T-helper 2 cell treated with Interferon-gamma antibody and Interleukin-4, amounts not matched to agents 5 μg/mL and 100 μg/mL, for 36 hours (primary cell): ENCODE results near the gene KCNK15.
"Not testable (repeated sequence)": the region's sequence is repeated elsewhere in the genome, so short reads cannot be mapped to it uniquely, and the experiment has no call there.

ENCODE experiments used
- DNase-seq: peaks from one replicate; pipeline ENCODE4 v3.0.0; 2021; ENCODE audit warnings: low spot score
- H3K27ac Mint-ChIP-seq: one replicate; pipeline ENCODE4 v1.8.0; 2021; ENCODE audit warnings: mild to moderate bottlenecking, mixed read lengths
- H3K27me3 Mint-ChIP-seq: one replicate; pipeline ENCODE4 v1.8.0; 2021; ENCODE audit warnings: low read depth, mixed read lengths
- H3K36me3 Mint-ChIP-seq: one replicate; pipeline ENCODE4 v1.8.0; 2021; ENCODE audit warnings: low read depth, mixed read lengths
- H3K4me1 Mint-ChIP-seq: one replicate; pipeline ENCODE4 v1.8.0; 2021; ENCODE audit warnings: low read depth, mixed read lengths
- H3K4me3 Mint-ChIP-seq: one replicate; pipeline ENCODE4 v1.8.0; 2022; ENCODE audit warnings: mild to moderate bottlenecking, moderate library complexity, mixed read lengths
- H3K9me3 Mint-ChIP-seq: one replicate; pipeline ENCODE4 v1.8.0; 2021; ENCODE audit warnings: mixed read lengths

KCNK15 gene

GRCh38 chr20:44745598-44746366, at the start of gene KCNK15:
TSS of gene KCNK15 (plus strand) at chr20:44745865. CDS start at chr20:44745911, 46 bp downstream.
- Mint-ChIP-seq H3K9me3 (no peaks in the 10 kb centered on the region), H3K4me1 (peaks cover 3% of the 10 kb centered on the region), H3K27ac (no peak within 1 kb of the TSS), H3K36me3 (no peaks in the 10 kb centered on the region), H3K4me3 (peak within 1 kb of the TSS; percentile 62), H3K27me3 (peaks cover 37% of the 10 kb centered on the region)
- peak; percentile 22 for DNase-seq

- Mint-ChIP-seq H3K27ac (no peak overlapping the region), H3K4me1 (peaks cover 2% of the 10 kb centered on the region), H3K9me3 (peaks cover 7% of the 10 kb centered on the region), H3K4me3 (no peak overlapping the region), H3K27me3 (no peaks in the 10 kb centered on the region), H3K36me3 (no peaks in the 10 kb centered on the region)
- no peak for DNase-seq
These were observed 49.4 kb upstream of the KCNK15 start for GRCh38 chr20:44696315-44696714.

GRCh38 chr20:44697041-44697440, 48.6 kb upstream of the KCNK15 start:
- H3K27ac Mint-ChIP-seq, H3K9me3 Mint-ChIP-seq, H3K4me1 Mint-ChIP-seq, H3K36me3 Mint-ChIP-seq, DNase-seq, H3K27me3 Mint-ChIP-seq, H3K4me3 Mint-ChIP-seq: not testable (repeated sequence)

GRCh38 chr20:44698351-44698750, 47.3 kb upstream of the KCNK15 start:
- Mint-ChIP-seq H3K9me3 (no peaks in the 10 kb centered on the region), H3K4me1 (peaks cover 2% of the 10 kb centered on the region), H3K27ac (no peak overlapping the region), H3K4me3 (no peak overlapping the region), H3K36me3 (no peaks in the 10 kb centered on the region), H3K27me3 (no peaks in the 10 kb centered on the region)
- DNase-seq: no peak

- Mint-ChIP-seq H3K4me1 (peaks cover under 1% of the 10 kb centered on the region), H3K9me3 (no peaks in the 10 kb centered on the region), H3K27ac (no peak overlapping the region), H3K4me3 (no peak overlapping the region), H3K36me3 (no peaks in the 10 kb centered on the region), H3K27me3 (no peaks in the 10 kb centered on the region)
- no peak for DNase-seq
These were observed 45.4 kb upstream of the KCNK15 start for GRCh38 chr20:44700306-44700705.

GRCh38 chr20:44701118-44701857, 44.4 kb upstream of the KCNK15 start:
- Mint-ChIP-seq H3K27ac (no peak overlapping the region), H3K4me3 (no peak overlapping the region), H3K36me3 (no peaks in the 10 kb centered on the region), H3K4me1 (no peaks in the 10 kb centered on the region), H3K9me3 (no peaks in the 10 kb centered on the region), H3K27me3 (no peaks in the 10 kb centered on the region)
- no peak for DNase-seq

- Mint-ChIP-seq H3K36me3 (no peaks in the 10 kb centered on the region), H3K27me3 (no peaks in the 10 kb centered on the region), H3K9me3 (no peaks in the 10 kb centered on the region), H3K27ac (no peak overlapping the region), H3K4me3 (no peak overlapping the region), H3K4me1 (no peaks in the 10 kb centered on the region)
- no peak for DNase-seq
These were observed 43.8 kb upstream of the KCNK15 start for GRCh38 chr20:44701858-44702256.

- DNase-seq: no peak
- H3K27me3 Mint-ChIP-seq: no peaks in the 10 kb centered on the region
- H3K9me3 Mint-ChIP-seq: no peaks in the 10 kb centered on the region
- no peaks in the 10 kb centered on the region for H3K4me1 Mint-ChIP-seq
- no peak overlapping the region for H3K4me3 Mint-ChIP-seq
- no peaks in the 10 kb centered on the region for H3K36me3 Mint-ChIP-seq
- no peak overlapping the region for H3K27ac Mint-ChIP-seq
These were observed 42.9 kb upstream of the KCNK15 start for GRCh38 chr20:44702776-44703175.

- H3K4me1 Mint-ChIP-seq: no peaks in the 10 kb centered on the region
- no peaks in the 10 kb centered on the region for H3K9me3 Mint-ChIP-seq
- no peak overlapping the region for H3K4me3 Mint-ChIP-seq
- no peaks in the 10 kb centered on the region for H3K27me3 Mint-ChIP-seq
- H3K27ac Mint-ChIP-seq: no peak overlapping the region
- H3K36me3 Mint-ChIP-seq: no peaks in the 10 kb centered on the region
- DNase-seq: no peak
These were observed 42.3 kb upstream of the KCNK15 start for GRCh38 chr20:44703183-44703925.

- Mint-ChIP-seq H3K4me3 (no peak overlapping the region), H3K36me3 (no peaks in the 10 kb centered on the region), H3K9me3 (no peaks in the 10 kb centered on the region), H3K4me1 (no peaks in the 10 kb centered on the region), H3K27me3 (no peaks in the 10 kb centered on the region), H3K27ac (no peak overlapping the region)
- no peak for DNase-seq
These were observed 41.6 kb upstream of the KCNK15 start for GRCh38 chr20:44703956-44704488.

- Mint-ChIP-seq H3K27ac (no peak overlapping the region), H3K4me1 (no peaks in the 10 kb centered on the region), H3K27me3 (no peaks in the 10 kb centered on the region), H3K9me3 (no peaks in the 10 kb centered on the region), H3K4me3 (no peak overlapping the region), H3K36me3 (no peaks in the 10 kb centered on the region)
- DNase-seq: no peak
These were observed 41.1 kb upstream of the KCNK15 start for GRCh38 chr20:44704551-44704971.

GRCh38 chr20:44705364-44706094, 40.1 kb upstream of the KCNK15 start:
- H3K27ac Mint-ChIP-seq: no peak overlapping the region

GRCh38 chr20:44706301-44707017, 39.2 kb upstream of the KCNK15 start:
- no peak overlapping the region for H3K4me3 Mint-ChIP-seq
- H3K9me3 Mint-ChIP-seq: no peaks in the 10 kb centered on the region
- H3K27ac Mint-ChIP-seq: no peak overlapping the region
- no peaks in the 10 kb centered on the region for H3K36me3 Mint-ChIP-seq
- no peaks in the 10 kb centered on the region for H3K4me1 Mint-ChIP-seq
- H3K27me3 Mint-ChIP-seq: no peaks in the 10 kb centered on the region
- DNase-seq: no peak

More at GRCh38 chr20:44705364-44706094, 40.1 kb upstream of the KCNK15 start:
- Mint-ChIP-seq H3K36me3 (no peaks in the 10 kb centered on the region), H3K27me3 (no peaks in the 10 kb centered on the region), H3K4me3 (no peak overlapping the region), H3K9me3 (no peaks in the 10 kb centered on the region), H3K4me1 (no peaks in the 10 kb centered on the region)
- DNase-seq: no peak
